Right renal pelvis (tissue), 4 donors: ENCODE data around the gene OR1L8. TPM values are rescaled to one million over a fixed set of nuclear protein-coding genes. Genes with fewer than 3 reads are reported as not detected.
"Not testable (repeated sequence)": the region's sequence is repeated elsewhere in the genome, so short reads cannot be mapped to it uniquely, and the experiment has no call there.

ENCODE experiments used
- DNase-seq, 4 donors: peaks; one replicate each; pipeline ENCODE4 v3.0.0-alpha.2; 2013; ENCODE audit warnings: low read depth in 4 of 4, low spot score in 3 of 4, missing footprints in 1 of 4
- polyA plus RNA-seq, 4 donors: library from polyadenylated mRNA; unstranded; fragments of 120-200 nt; gene quantifications; one replicate each; pipeline ENCODE4 v1.2.1, GENCODE V29; 2013; ENCODE audit not compliant: insufficient read length in 4 of 4

Gene OR1L8
- polyA plus RNA-seq, result under 1 TPM; 0.17 to 0.30 (median 0.20) TPM

- not testable (repeated sequence) for DNase-seq
These were observed at the start of gene OR1L8 for GRCh38 chr9:122583284-122583683. OR1L8 (minus strand) TSS chr9:122583384; CDS start chr9:122568477, 14,907 bp downstream.

DNA sequence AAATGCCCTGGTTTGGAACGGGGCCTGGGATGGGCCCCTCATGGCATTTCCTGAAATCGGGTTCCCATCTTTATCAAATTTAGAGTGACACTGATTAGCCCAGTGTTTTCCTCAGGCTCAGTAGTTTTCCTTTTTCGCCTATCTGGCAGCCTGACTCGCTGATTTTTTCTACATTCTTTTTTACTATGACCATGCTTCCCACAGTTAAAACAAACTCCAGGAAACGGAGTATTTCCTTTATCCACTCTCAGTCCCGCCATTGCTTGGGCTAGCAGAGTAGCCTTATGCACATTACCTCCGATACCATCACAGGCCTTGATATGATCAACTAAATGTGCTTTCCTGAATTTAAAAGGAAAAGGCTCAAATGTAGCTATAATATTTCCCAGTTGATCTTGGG, 36.8 kb upstream of the OR1L8 start:
- DNase-seq, result no peak

- DNase-seq, result no peak
These were observed 31.2 kb upstream of the OR1L8 start, which contains the start of gene OR1Q1 for GRCh38 chr9:122614362-122614761. OR1Q1 (plus strand) TSS chr9:122614738; CDS start chr9:122614738, 0 bp downstream.

DNA sequence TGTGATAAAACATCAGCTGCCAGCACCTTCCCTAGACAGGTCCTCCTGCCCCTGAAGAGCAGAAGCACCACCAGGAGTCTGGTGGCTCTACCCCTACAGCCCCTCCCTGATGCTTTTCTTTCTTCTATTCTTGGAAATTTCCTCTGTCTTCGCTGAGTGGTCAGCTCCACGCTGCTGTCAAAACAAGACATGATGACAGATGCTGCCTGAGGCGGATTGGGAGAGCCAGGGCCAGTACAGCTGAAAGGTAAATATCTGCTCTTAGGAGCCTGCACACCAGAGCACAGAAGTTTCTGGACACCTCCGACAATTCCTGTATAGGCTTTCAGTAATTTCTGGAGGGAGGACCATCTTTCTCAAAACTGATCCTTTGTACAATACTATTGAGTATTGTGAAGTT, 26.6 kb upstream of the OR1L8 start:
- DNase-seq, result no peak

- no peak for DNase-seq
These were observed 23.4 kb upstream of the OR1L8 start for GRCh38 chr9:122606587-122606986.

DNA sequence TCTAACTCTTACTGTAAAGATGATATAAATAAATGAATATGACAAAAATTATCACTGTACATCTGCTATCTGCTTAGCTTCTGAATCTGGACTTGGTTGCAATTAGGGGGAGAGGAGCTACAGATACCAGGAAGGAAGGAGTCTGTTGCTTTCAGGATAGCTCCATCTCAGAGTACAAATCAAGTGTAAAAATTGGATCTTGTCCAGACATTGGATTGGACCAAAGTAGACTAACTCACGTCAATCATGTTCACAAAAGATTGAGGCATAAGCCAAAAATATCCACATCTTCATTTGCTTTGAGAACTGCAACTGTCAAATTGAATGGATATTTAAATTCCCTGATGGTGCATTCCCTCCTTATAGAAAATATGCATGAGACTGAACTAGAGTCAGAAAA, 22.5 kb upstream of the OR1L8 start:
- no peak for DNase-seq

GRCh38 chr9:122580360-122580759, 2.8 kb downstream of the OR1L8 start:
- DNase-seq, result no peak

DNA sequence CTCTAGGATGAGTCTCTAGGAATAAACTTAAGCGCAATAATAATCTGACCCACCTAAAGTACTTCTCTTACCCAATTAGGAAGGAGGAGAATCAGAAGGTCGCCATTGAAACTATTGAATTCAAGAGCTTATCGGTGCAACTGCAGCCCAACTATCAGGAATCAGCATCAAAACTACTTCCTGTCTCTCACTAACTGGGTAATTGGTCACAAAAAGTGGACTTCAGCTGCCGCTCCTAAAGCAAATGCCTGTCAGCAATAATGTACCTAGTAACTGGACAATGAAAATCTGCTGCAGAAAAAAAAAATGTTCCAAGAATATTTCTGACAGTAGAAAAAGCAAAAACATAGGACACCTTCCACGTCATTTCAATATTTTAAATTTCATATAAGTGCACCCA, 3.3 kb downstream of the OR1L8 start:
- DNase-seq, result no peak

- no peak for DNase-seq
These were observed 10.7 kb downstream of the OR1L8 start for GRCh38 chr9:122572456-122572855.

DNA sequence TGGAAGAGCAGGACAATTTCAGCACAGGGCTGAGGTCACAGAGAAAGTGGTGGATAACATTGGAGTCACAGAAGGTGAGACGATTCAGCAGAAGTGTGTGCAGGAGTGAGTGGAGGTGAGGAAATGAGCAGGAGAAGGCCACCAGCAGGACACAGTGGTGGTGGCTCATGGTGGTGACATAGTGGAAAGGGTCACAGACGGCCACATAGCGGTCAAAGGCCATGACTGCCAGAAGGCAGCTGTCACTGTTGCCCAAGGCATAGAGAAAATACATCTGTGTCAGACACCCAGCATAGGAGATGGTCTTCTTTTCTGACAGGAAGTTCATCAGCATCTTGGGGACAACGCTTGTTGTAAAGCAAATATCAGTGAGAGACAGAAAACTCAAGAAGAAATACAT, 15.3 kb downstream of the OR1L8 start:
- no peak for DNase-seq

DNA sequence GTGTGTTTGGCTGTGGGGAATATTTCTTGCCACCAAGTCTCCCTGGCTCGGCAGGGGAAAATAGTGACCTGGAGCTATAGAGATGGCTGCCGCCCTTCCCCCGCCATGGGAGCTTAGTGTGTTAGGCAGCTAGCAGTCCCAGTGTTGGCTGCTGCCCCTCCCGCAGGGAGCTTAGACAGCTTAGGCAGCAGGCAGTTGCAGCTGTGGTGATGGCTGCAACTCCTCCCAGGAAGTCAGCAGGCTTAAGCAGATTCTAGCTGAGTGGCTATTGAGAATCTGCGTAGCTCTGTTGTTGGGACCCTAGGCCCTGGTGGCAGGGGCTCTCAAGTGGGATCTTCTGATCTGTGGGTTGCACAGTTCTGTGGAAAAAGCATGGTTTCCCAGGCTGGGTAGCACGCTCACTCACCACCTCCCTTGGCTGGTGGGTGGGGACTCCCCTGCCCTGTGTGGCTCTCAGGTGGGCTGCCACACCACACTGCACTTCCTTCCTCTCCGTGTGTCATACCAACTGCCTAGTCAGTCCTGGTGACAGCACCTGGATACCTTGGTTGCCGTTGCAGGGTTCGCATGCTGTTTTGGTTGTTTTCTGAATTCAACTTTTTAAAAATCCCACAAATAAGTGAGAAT, 20.9 kb downstream of the OR1L8 start:
- no peak for DNase-seq

DNA sequence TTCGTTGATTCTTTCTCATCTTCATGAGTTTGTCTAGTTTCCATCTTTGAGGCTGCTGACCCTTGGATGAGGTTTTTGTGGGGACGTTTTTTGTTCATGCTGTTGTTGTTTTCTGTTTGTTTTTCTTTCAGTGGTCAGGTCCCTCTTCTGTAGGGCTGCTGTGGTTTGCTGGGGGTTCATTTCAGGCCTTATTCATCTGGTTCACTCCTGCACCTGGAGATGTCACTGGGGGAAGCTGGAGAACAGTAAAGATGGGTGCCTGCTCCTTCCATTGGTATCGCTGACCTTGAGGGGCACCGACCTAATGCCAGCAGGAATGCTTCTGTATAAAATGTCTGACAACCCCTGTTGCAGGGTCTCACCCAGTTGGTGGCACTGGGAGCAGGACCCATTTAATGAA, 21.7 kb downstream of the OR1L8 start:
- DNase-seq, result no peak

DNA sequence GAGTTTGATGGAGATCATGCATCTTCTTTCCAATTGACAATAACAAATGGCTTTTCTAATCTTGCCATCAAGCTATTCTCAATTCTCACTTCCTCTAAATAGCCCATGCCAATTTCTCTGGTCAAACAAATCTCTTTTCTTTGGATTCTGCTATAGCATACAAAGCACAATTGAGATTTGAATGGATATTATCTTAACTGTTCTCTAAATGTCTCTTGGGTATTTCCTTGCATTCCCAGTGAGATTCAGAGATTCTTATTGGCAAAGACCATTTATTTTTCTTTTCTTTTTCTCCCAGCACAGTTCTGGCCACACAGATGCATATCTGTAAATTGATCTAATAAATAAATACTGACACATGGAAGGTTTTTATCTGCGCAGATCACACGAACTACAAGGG, 30.4 kb downstream of the OR1L8 start, which contains the start of gene OR1N2:
Gene OR1N2 (plus strand): TSS at position 301 of the 400 bp plus-strand sequence. CDS start 100 bp downstream, outside the sequence.
- DNase-seq, result no peak

- no peak for DNase-seq
These were observed 31.8 kb downstream of the OR1L8 start for GRCh38 chr9:122551371-122551770.

- DNase-seq, result no peak
These were observed 37.0 kb downstream of the OR1L8 start for GRCh38 chr9:122546196-122546595.

- DNase-seq, result no peak
These were observed 44.4 kb downstream of the OR1L8 start for GRCh38 chr9:122538757-122539156.

DNA sequence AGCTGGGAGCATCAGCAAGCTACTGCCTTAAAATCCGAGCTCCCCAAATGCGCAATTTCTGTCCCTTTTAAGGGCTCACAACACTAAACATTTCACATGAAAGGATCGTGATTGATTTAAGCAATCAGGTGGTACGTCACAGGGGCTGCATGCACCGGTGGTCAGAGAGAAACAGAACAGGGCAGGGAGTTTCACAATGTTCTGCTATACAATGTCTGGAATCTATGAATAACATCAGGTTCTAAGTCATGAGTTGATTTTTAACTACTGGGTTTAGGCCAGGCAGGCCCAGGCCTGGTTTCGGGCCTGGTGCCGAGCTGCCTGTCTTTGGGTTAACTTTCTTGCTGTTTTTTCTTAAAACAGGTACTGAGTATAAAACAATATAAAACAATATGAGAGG, 46.1 kb downstream of the OR1L8 start:
- DNase-seq, result not testable (repeated sequence)

GRCh38 chr9:122536134-122536533, 47.0 kb downstream of the OR1L8 start:
- no peak for DNase-seq

- DNase-seq, result not testable (repeated sequence)
These were observed 52.0 kb downstream of the OR1L8 start for GRCh38 chr9:122531157-122531556.

DNA sequence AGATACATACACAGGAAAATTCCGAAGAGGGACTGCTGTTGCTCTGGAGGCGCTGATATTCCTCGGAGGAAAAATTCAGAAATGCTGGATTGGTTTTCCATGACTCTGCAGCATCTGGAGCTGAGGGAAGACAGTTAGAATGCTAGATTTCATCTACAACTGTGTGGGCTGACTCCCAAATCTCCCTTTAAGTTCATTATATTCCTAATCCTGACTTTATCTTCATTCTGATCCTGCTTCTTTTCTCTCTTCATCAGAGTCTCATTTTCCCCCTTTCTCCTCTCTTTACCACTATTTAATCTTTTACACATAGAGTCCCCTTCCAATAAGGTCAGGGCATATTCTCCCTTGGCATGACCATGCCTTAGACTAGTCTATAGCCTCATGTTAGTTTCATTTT, 56.0 kb downstream of the OR1L8 start, which contains the start of gene OR1N1:
Gene OR1N1 (minus strand): TSS at position 101 of the 400 bp plus-strand sequence. CDS start 0 bp downstream, at position 101.
- no peak for DNase-seq

- DNase-seq, result no peak
These were observed 56.6 kb downstream of the OR1L8 start for GRCh38 chr9:122526602-122527001.

- no peak for DNase-seq
These were observed 63.8 kb downstream of the OR1L8 start for GRCh38 chr9:122519376-122519775.

GRCh38 chr9:122518841-122519240, 64.3 kb downstream of the OR1L8 start, which contains the start of gene OR1J4:
OR1J4 (plus strand) TSS chr9:122519141; CDS start chr9:122519141, 0 bp downstream.
- DNase-seq, result no peak
